Colonic mucosa (tissue), 4 donors: ENCODE data around the gene CUEDC1. TPM values are rescaled to one million over a fixed set of nuclear protein-coding genes. Genes with fewer than 3 reads are reported as not detected.

Source experiments
- DNase-seq: peaks from one replicate; pipeline ENCODE4 v3.0.0-alpha.2; 2020
- H3K27ac ChIP-seq: fragments of 200-600 bp; one replicate; pipeline ENCODE4 v1.8.0; 2021
- H3K27me3 ChIP-seq: fragments of 200-600 bp; one replicate; pipeline ENCODE4 v1.8.0; 2021
- H3K36me3 ChIP-seq: fragments of 200-600 bp; one replicate; pipeline ENCODE4 v1.8.0; 2021
- H3K4me1 ChIP-seq: fragments of 200-600 bp; one replicate; pipeline ENCODE4 v1.8.0; 2021; ENCODE audit warnings: mild to moderate bottlenecking
- H3K4me3 ChIP-seq: fragments of 200-600 bp; one replicate; pipeline ENCODE4 v1.8.0; 2021
- H3K9ac ChIP-seq, 2 donors: one replicate each; pipeline ENCODE4 v1.7.0; 2013; ENCODE audit warnings: control low read depth in 2 of 2, low read depth in 2 of 2, low read length in 2 of 2
- H3K9me3 ChIP-seq: fragments of 200-600 bp; one replicate; pipeline ENCODE4 v1.8.0; 2021
- CTCF ChIP-seq: fragments of 200-600 bp; IDR thresholded peaks from one replicate; pipeline ENCODE4 v1.8.0; 2022; ENCODE audit warnings: antibody characterized with exemption, mild to moderate bottlenecking
- intact Hi-C: fragments of 100-400 bp; cut with DNase I; formaldehyde crosslinking; loops from one replicate; pipeline ENCODE4 v1.14.1; 2022
- total RNA-seq, 2 donors: library from RNA; stranded (reverse); fragmentation: NEBNext Ultra II Directional in 1 of 2; extraction: Animal tissue kit (Norgen Biotek cat#: 25700) in 1 of 2; gene quantifications; one replicate each; pipeline ENCODE4 v1.2.1, GENCODE V29; 2021
- donor health status: healthy.
- donor health status: DM: no; HTN: no; CAD: no.
- donor health status: DM: no; HTN: no; CAD: no.

The CUEDC1 gene
- total RNA-seq, 2 donors from 2014 or later: 14.7 to 15.2 TPM

GRCh38 chr17:57898487-57899311 lies 56.5 kb downstream of the CUEDC1 start:
- Histone ChIP-seq H3K4me3 (no peak overlapping the region), H3K9ac (peak overlapping the region; percentile 37 to 85), H3K4me1 (peaks cover 36% of the 10 kb centered on the region)

GRCh38 chr17:57895382-57896060 lies 59.7 kb downstream of the CUEDC1 start:
- Histone ChIP-seq H3K36me3 (no peaks in the 10 kb centered on the region), H3K4me3 (no peak overlapping the region), H3K4me1 (peaks cover 24% of the 10 kb centered on the region), H3K27ac (peak overlapping the region; percentile 12), H3K9ac (no peak overlapping the region), H3K27me3 (no peaks in the 10 kb centered on the region), H3K9me3 (no peaks in the 10 kb centered on the region)
- DNase-seq: no peak
- intact Hi-C loops: no loop called here
- no peak for TF ChIP-seq CTCF

More at GRCh38 chr17:57898487-57899311, 56.5 kb downstream of the CUEDC1 start:
- no peaks in the 10 kb centered on the region for H3K27me3 ChIP-seq
- TF ChIP-seq CTCF: no peak
- no peaks in the 10 kb centered on the region for H3K36me3 ChIP-seq
- H3K9me3 ChIP-seq: no peaks in the 10 kb centered on the region
- intact Hi-C loops: no loop called here
- no peak for DNase-seq
- peak overlapping the region; percentile 88 for H3K27ac ChIP-seq

- no peak overlapping the region for H3K9ac ChIP-seq
Observed at GRCh38 chr17:57894848-57895247, 60.4 kb downstream of the CUEDC1 start.

GRCh38 chr17:57892820-57893595 lies 62.2 kb downstream of the CUEDC1 start:
- Histone ChIP-seq H3K27ac (peak overlapping the region; percentile 78), H3K36me3 (no peaks in the 10 kb centered on the region), H3K4me1 (peaks cover 4% of the 10 kb centered on the region), H3K9me3 (no peaks in the 10 kb centered on the region), H3K4me3 (no peak overlapping the region), H3K27me3 (no peaks in the 10 kb centered on the region), H3K9ac (peak overlapping the region; percentile 73 to 81)
- intact Hi-C loops: loop anchor here (5.0 kb wide), 2 partner anchors 64 to 94 kb away; partner anchors contain the start of genes CUEDC1 and VEZF1
- TF ChIP-seq CTCF: peak; percentile 15
- peak; percentile 80 for DNase-seq

More at GRCh38 chr17:57894848-57895247, 60.4 kb downstream of the CUEDC1 start:
- intact Hi-C loops: loop anchor here (5.0 kb wide), 2 partner anchors 62 to 92 kb away; partner anchors contain the start of genes CUEDC1 and VEZF1
- no peak for TF ChIP-seq CTCF
- peaks cover 18% of the 10 kb centered on the region for H3K4me1 ChIP-seq
- H3K27me3 ChIP-seq: no peaks in the 10 kb centered on the region
- no peaks in the 10 kb centered on the region for H3K36me3 ChIP-seq
- no peak for DNase-seq
- peak overlapping the region; percentile 12 for H3K27ac ChIP-seq
- no peak overlapping the region for H3K4me3 ChIP-seq
- no peaks in the 10 kb centered on the region for H3K9me3 ChIP-seq
